OCI-LY3 (cell line): ENCODE results near the gene S100A12.

Experiments used
- H2AFZ ChIP-seq: fragments of 200-600, 300-600 bp; shearing (Covaris generic); 2 replicates; pipeline ENCODE4 v1.6.0; 2014; ENCODE audit warnings: antibody characterized with exemption, low read depth, low read length
- H3K27ac ChIP-seq: fragments of 200-600, 300-600 bp; sonication (generic); 2 replicates; pipeline ENCODE4 v1.5.1; 2014; ENCODE audit warnings: mild to moderate bottlenecking, low read length, moderate library complexity, mixed read lengths
- H3K27me3 ChIP-seq: fragments of 200-600, 300-600 bp; sonication (generic); 2 replicates; pipeline ENCODE4 v1.6.1; 2014; ENCODE audit warnings: low read depth, low read length, mixed read lengths
- H3K36me3 ChIP-seq: fragments of 200-600, 300-600 bp; sonication (generic); replicated peaks from 2 replicates; pipeline ENCODE3; 2014; ENCODE audit warnings: low read depth, low read length, mixed read lengths
- H3K4me1 ChIP-seq: fragments of 300-600, 200-600 bp; sonication (generic); 2 replicates; pipeline ENCODE4 v1.6.1; 2014; ENCODE audit warnings: low read length, mixed read lengths
- H3K4me2 ChIP-seq: fragments of 200-600, 300-600 bp; sonication (generic); 2 replicates; pipeline ENCODE4 v1.6.1; 2014; ENCODE audit warnings: low read length, mixed read lengths
- H3K4me3 ChIP-seq: fragments of 300-600, 200-600 bp; sonication (generic); 2 replicates; pipeline ENCODE4 v1.5.1; 2014; ENCODE audit warnings: antibody characterized with exemption, mild to moderate bottlenecking, low read length, moderate library complexity
- H3K79me2 ChIP-seq: fragments of 300-600, 200-600 bp; shearing (Covaris generic); 2 replicates; pipeline ENCODE4 v1.6.1; 2014; ENCODE audit warnings: mild to moderate bottlenecking, low read length, mixed read lengths
- H3K9ac ChIP-seq: fragments of 300-600, 200-600 bp; shearing (Covaris generic); 2 replicates; pipeline ENCODE4 v1.6.0; 2014; ENCODE audit warnings: mild to moderate bottlenecking, low read length, moderate library complexity
- H3K9me3 ChIP-seq: fragments of 200-600, 300-600 bp; shearing (Covaris generic); 2 replicates; pipeline ENCODE4 v1.6.1; 2014; ENCODE audit warnings: low read length, mixed read lengths; ENCODE audit not compliant: insufficient read depth
- H4K20me1 ChIP-seq: fragments of 200-600, 300-600 bp; sonication (generic); 2 replicates; pipeline ENCODE4 v1.6.1; 2016; ENCODE audit warnings: low read length, mixed read lengths; ENCODE audit not compliant: insufficient read depth
- EZH2phosphoT487 ChIP-seq: fragments of 200-600 bp; shearing (Covaris generic); IDR thresholded peaks from 2 replicates; pipeline ENCODE4 v1.6.1; 2018; ENCODE audit warnings: antibody characterized with exemption, mixed run types, low read depth
- TF ChIP-seq, protein P1 (sequence below): fragments of 200-600, 300-600 bp; sonication (generic); IDR thresholded peaks from 2 replicates; pipeline ENCODE4 v1.5.1; 2014; ENCODE audit warnings: antibody characterized with exemption, low read length, low read depth

S100A12 gene

DNA sequence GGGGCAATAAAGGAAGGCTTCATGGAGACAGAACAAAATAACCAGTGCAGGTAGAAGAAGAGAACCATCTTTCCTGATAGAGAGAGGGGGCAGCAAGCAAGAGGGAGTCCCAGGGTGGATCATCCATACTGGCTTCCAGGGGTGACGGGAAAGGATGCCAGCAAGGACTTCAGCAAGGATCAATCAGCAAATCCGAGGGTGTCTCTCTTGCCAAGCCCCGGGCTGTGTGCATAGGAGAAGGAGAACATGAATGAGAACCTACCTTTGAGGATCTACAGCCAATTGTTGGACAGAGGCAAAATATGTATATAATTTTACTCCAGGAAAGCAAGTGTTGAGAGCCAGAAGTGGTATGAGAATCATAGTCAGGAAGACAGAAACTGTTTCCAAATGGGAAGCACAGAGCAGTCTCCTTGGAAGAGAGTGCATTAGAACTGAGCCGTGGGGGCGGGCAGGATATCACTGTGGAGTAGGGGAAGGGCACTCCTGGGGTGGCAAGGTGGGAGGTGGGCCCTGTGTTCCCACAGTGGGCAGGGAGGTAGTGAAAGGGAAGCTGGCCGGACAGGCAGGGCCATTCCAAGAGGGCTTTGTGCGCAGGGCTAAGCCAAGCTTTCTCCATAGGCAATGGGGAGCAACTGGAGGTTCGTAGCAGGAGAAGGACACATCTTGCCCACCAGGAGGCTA, 18.9 kb downstream of the S100A12 start:
- Histone ChIP-seq H3K27me3 (peaks cover 21% of the 10 kb centered on the region), H3K27ac (no peak overlapping the region), H3K9me3 (no peaks in the 10 kb centered on the region), H3K79me2 (no peaks in the 10 kb centered on the region), H3K36me3 (no peaks in the 10 kb centered on the region), H3K9ac (no peak overlapping the region), H3K4me1 (peaks cover 28% of the 10 kb centered on the region), H4K20me1 (no peaks in the 10 kb centered on the region; the same call in 1 of the 2 replicates), H3K4me3 (no peak overlapping the region), H2AFZ (no peak overlapping the region), H3K4me2 (no peak overlapping the region)
- TF ChIP-seq EZH2phosphoT487, result no peak
- TF ChIP-seq, protein P1, sequence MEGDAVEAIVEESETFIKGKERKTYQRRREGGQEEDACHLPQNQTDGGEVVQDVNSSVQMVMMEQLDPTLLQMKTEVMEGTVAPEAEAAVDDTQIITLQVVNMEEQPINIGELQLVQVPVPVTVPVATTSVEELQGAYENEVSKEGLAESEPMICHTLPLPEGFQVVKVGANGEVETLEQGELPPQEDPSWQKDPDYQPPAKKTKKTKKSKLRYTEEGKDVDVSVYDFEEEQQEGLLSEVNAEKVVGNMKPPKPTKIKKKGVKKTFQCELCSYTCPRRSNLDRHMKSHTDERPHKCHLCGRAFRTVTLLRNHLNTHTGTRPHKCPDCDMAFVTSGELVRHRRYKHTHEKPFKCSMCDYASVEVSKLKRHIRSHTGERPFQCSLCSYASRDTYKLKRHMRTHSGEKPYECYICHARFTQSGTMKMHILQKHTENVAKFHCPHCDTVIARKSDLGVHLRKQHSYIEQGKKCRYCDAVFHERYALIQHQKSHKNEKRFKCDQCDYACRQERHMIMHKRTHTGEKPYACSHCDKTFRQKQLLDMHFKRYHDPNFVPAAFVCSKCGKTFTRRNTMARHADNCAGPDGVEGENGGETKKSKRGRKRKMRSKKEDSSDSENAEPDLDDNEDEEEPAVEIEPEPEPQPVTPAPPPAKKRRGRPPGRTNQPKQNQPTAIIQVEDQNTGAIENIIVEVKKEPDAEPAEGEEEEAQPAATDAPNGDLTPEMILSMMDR, result no peak

DNA sequence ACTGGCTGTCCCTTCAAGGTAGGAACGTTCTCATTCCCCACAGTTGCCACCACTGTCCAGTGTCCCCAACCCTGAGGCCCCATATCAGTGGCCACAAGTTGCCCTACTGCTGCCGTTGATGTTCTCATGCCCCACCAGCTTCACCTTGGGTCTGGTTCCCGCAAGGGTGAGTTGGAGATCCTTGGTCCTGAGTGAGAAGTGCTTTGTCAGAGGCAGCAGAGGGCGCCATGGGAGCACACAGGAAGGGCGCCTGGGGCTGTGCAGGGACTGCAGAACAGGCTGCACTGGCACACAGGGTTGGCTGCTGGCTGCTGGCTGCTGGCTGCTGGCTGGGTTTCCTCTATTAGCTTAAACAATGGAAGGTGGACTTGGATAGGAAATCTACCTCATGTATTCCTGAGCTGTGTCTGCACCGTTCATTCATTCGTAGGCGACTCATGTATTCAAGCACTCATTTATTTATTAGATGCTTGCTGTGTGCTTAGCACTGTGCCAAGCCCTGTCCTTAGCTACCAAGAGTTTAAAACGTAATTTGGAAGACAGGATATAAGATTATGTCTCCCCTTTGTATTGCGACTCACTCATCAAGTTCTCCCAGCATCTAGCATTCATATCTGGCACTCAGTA, 19.9 kb downstream of the S100A12 start:
- Histone ChIP-seq H3K79me2 (no peaks in the 10 kb centered on the region), H4K20me1 (no peaks in the 10 kb centered on the region; the same call in 1 of the 2 replicates), H3K9ac (no peak overlapping the region), H3K27me3 (peaks cover 28% of the 10 kb centered on the region), H2AFZ (no peak overlapping the region), H3K4me1 (peaks cover 34% of the 10 kb centered on the region), H3K4me2 (no peak overlapping the region), H3K4me3 (no peak overlapping the region), H3K9me3 (no peaks in the 10 kb centered on the region), H3K36me3 (no peaks in the 10 kb centered on the region), H3K27ac (no peak overlapping the region)
- no peak for TF ChIP-seq EZH2phosphoT487
- TF ChIP-seq, protein P1, result peak; percentile 92

DNA sequence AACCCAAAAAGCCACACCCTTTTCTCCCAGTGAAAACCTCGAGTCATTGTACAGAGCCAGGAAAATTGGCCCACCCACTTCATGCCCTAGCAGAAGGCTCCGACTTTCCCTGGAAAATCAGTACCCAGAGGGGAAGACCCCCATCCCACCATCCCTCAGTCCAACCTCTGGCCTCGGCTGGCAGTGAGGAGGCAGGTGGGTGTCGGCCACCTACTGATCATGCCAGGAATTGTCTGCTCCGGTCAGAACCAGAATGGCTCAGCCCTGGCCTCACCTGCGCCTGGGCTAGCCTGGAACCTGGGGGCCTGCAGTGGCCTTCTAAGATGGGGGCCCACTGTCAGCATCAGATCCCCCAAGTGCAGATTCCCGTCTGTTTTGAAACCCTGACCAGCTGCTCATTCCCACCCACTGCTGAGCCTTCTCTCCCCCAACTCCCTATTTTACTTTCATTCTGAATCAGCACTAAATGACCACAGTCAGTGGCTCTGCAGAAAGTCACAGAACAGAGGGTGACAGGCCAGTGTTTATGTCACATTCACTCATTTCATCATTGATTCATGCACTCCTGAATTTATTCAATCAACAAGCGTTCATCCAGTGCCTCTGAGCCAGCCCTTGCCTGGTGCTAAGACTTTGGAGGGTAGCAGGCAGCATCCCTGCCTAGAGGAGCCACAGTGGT, 20.8 kb downstream of the S100A12 start:
- Histone ChIP-seq H3K79me2 (no peaks in the 10 kb centered on the region), H3K4me3 (no peak overlapping the region), H4K20me1 (no peaks in the 10 kb centered on the region; the same call in 1 of the 2 replicates), H3K9me3 (no peaks in the 10 kb centered on the region), H3K9ac (no peak overlapping the region), H3K27ac (no peak overlapping the region), H3K27me3 (peaks cover 31% of the 10 kb centered on the region), H2AFZ (no peak overlapping the region), H3K4me1 (peaks cover 34% of the 10 kb centered on the region), H3K4me2 (no peak overlapping the region), H3K36me3 (no peaks in the 10 kb centered on the region)
- TF ChIP-seq, protein P1, result 0 out of 2 replicates have a peak, but pooled peaks have one; percentile 19
- no peak for TF ChIP-seq EZH2phosphoT487
